Panc1 (cell line): ENCODE measurements around the gene PLA1A.
"Not testable (repeated sequence)": the region's sequence is repeated elsewhere in the genome, so short reads cannot be mapped to it uniquely, and the experiment has no call there.

Experiments used
- POLR2AphosphoS5 ChIP-seq: IDR thresholded peaks from 2 replicates; pipeline ENCODE4 v1.6.1; 2012; ENCODE audit warnings: mild to moderate bottlenecking, low read depth, low read length, moderate library complexity
- REST ChIP-seq, 2 experiments: IDR thresholded peaks; 2 replicates each; pipeline ENCODE4 v1.6.1; 2011 to 2012; ENCODE audit warnings: low read depth in 2 of 2, control low read depth in 1 of 2, low read length in 1 of 2, mild to moderate bottlenecking in 1 of 2, moderate library complexity in 1 of 2; ENCODE audit not compliant: insufficient read depth in 1 of 2
- SIN3A ChIP-seq: IDR thresholded peaks from 2 replicates; pipeline ENCODE4 v1.6.1; 2012; ENCODE audit warnings: low read depth, mild to moderate bottlenecking, low read length, moderate library complexity, borderline replicate concordance; ENCODE audit not compliant: insufficient read depth

GRCh38 chr3:119594929-119595328, 2.8 kb upstream of the PLA1A start:
- not testable (repeated sequence) for TF ChIP-seq REST (IDR thresholded peaks at IDR 0.05; ENCODE audit: insufficient read depth in 1 of 2, low read depth in 2 of 2, low read length in 1 of 2); POLR2AphosphoS5; SIN3A
